Caco-2 (cell line): ENCODE measurements around the gene KRT24. TPM values are rescaled to one million over a fixed set of nuclear protein-coding genes. Genes with fewer than 3 reads are reported as not detected.

Experiments
- BruUV-seq: library from RNA; stranded (reverse); fragments of 400-500 nt; replicated peaks from 2 replicates; lab custom pipeline; 2021; lab: Mats Ljungman, UMichigan
- CTCF ChIA-PET: fragments of 300-600 bp; sonication (Branson Sonifier 250); formaldehyde crosslinking; loops from one replicate; lab custom pipeline; 2022; ENCODE audit warnings: antibody characterized with exemption; lab: Charles Lee
- POLR2A ChIA-PET: fragments of 300-600 bp; sonication (Branson Sonifier 250); formaldehyde crosslinking; loops from one replicate; lab custom pipeline; 2022; ENCODE audit warnings: antibody characterized with exemption; lab: Charles Lee
- DNase-seq, 2 experiments: peaks; one replicate each; pipeline versions ENCODE4 v3.0.0 to v3.0.0-alpha.2; 2020 to 2022
- H3K27me3 ChIP-seq: replicated peaks from 2 replicates; pipeline ENCODE4 v1.6.0; 2011; ENCODE audit warnings: low read length; ENCODE audit not compliant: control insufficient read depth, insufficient read depth
- H3K36me3 ChIP-seq: 2 replicates; pipeline ENCODE4 v1.5.1; 2011; ENCODE audit warnings: low read length; ENCODE audit not compliant: control insufficient read depth, insufficient read depth
- H3K4me1 ChIP-seq: fragments of 250-450 bp; sonication (Bioruptor Pico); 2 replicates; pipeline ENCODE4 v1.5.1; 2020; ENCODE audit warnings: mild to moderate bottlenecking
- H3K4me3 ChIP-seq: 2 replicates; pipeline ENCODE4 v1.5.1; 2011; ENCODE audit warnings: low read depth, mild to moderate bottlenecking, control low read depth, low read length
- H3K9me3 ChIP-seq: fragments of 250-450 bp; sonication (Bioruptor Pico); 2 replicates; pipeline ENCODE4 v1.5.1; 2020; ENCODE audit warnings: mild to moderate bottlenecking, moderate library complexity
- H3K27ac Mint-ChIP-seq: one replicate; pipeline ENCODE4 v1.8.0; 2022; ENCODE audit warnings: mixed read lengths; ENCODE audit not compliant: unreplicated experiment
- H3K27me3 Mint-ChIP-seq: one replicate; pipeline ENCODE4 v1.8.0; 2022; ENCODE audit warnings: mixed read lengths; ENCODE audit not compliant: insufficient read depth, unreplicated experiment
- H3K36me3 Mint-ChIP-seq: one replicate; pipeline ENCODE4 v1.8.0; 2022; ENCODE audit warnings: mild to moderate bottlenecking, mixed read lengths; ENCODE audit not compliant: insufficient read depth, unreplicated experiment
- H3K4me1 Mint-ChIP-seq: one replicate; pipeline ENCODE4 v1.8.0; 2022; ENCODE audit warnings: low read depth, mixed read lengths; ENCODE audit not compliant: unreplicated experiment
- H3K4me3 Mint-ChIP-seq: one replicate; pipeline ENCODE4 v1.8.0; 2022; ENCODE audit warnings: mild to moderate bottlenecking, moderate library complexity, mixed read lengths; ENCODE audit not compliant: unreplicated experiment
- H3K9me3 Mint-ChIP-seq: one replicate; pipeline ENCODE4 v1.8.0; 2022; ENCODE audit warnings: mixed read lengths; ENCODE audit not compliant: unreplicated experiment
- intact Hi-C: fragments of 100-400 bp; cut with micrococcal nuclease; formaldehyde crosslinking; loops from one replicate; pipeline ENCODE4 v1.10.0; 2022; ENCODE audit not compliant: unreplicated experiment
- total RNA-seq: library from RNA; stranded (reverse); gene quantifications from 2 replicates; pipeline ENCODE4 v1.2.3, GENCODE V29; 2022
- TF ChIP-seq, protein P1 (sequence below), 2 experiments: fragments of 200-600 bp in 1 of 2; IDR thresholded peaks; 1 replicate in 1 of 2; 2 replicates in 1 of 2; pipeline versions ENCODE4 v1.5.1 to v1.8.0; 2011 to 2022; ENCODE audit warnings: antibody characterized with exemption in 1 of 2, control low read depth in 1 of 2, inconsistent platforms in 1 of 2, low read depth in 1 of 2, low read length in 1 of 2, mild to moderate bottlenecking in 1 of 2, moderate library complexity in 1 of 2; ENCODE audit not compliant: insufficient read depth in 1 of 2, severe bottlenecking in 1 of 2, unreplicated experiment in 1 of 2

KRT24 gene
- total RNA-seq, 1 experiment from 2014 or later, result 0.16 TPM

DNA sequence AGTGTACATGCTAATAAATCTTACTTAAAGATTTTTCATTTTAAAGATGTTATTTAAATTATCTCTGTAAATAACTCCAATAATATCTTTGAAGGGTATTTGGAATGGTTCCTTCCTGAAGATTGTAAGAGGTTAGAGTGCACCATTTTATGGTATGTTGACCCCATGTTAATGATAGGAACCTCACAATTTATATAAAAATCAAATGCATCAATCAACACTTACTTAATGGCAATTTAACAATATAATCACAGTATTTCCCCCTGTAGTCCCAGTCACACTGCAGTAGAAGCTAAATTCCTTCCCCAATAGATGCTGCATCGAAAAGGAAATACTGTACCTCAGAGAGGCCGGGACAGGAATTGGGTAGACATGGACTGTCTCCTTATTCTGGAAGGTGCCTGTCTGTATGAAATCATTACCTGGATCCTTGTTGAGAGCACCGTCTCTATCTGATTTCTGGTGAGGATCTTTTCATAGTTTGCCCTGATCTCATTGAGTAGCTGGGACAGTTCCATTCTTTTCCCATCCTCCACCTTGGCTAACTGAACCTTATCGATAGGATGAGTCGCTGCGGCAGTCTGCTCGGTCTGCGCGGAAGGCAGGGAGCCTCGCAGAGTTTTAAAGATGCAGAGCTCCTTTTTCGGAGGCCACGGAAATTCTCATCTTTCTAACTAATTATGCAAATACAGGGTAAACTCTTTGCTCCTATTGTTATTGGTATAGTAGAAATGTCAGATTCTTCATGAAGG lies 38.8 kb downstream of the KRT24 start, which contains the start of gene KRT222:
Gene KRT222 (minus strand): TSS at position 596 of the 752 bp plus-strand sequence. CDS start 78 bp downstream, at position 518.
- Mint-ChIP-seq H3K27me3 (no peaks in the 10 kb centered on the region), H3K27ac (no peak within 1 kb of the TSS), H3K4me1 (peaks cover 8% of the 10 kb centered on the region), H3K36me3 (no peaks in the 10 kb centered on the region), H3K4me3 (peak within 1 kb of the TSS; percentile 26), H3K9me3 (no peaks in the 10 kb centered on the region)
- Histone ChIP-seq H3K4me1 (peaks cover 14% of the 10 kb centered on the region; the same call in 1 of the 2 replicates), H3K36me3 (no peaks in the 10 kb centered on the region), H3K9me3 (no peaks in the 10 kb centered on the region), H3K4me3 (peak within 1 kb of the TSS; percentile 0; the same call in 1 of the 2 replicates), H3K27me3 (no peaks in the 10 kb centered on the region)
- intact Hi-C loops, result no loop called here
- BruUV-seq, result no TSS peak
- DNase-seq, result no peak
- ChIA-PET POLR2A (interaction anchor here (0.7 kb wide), 1 partner anchor 1024 kb away, joined by 13 read pairs; no protein-coding TSS in a partner anchor), CTCF (interaction anchor here (0.7 kb wide), 1 partner anchor 24 kb away, joined by 7 read pairs; no protein-coding TSS in a partner anchor)
- TF ChIP-seq, protein P1, sequence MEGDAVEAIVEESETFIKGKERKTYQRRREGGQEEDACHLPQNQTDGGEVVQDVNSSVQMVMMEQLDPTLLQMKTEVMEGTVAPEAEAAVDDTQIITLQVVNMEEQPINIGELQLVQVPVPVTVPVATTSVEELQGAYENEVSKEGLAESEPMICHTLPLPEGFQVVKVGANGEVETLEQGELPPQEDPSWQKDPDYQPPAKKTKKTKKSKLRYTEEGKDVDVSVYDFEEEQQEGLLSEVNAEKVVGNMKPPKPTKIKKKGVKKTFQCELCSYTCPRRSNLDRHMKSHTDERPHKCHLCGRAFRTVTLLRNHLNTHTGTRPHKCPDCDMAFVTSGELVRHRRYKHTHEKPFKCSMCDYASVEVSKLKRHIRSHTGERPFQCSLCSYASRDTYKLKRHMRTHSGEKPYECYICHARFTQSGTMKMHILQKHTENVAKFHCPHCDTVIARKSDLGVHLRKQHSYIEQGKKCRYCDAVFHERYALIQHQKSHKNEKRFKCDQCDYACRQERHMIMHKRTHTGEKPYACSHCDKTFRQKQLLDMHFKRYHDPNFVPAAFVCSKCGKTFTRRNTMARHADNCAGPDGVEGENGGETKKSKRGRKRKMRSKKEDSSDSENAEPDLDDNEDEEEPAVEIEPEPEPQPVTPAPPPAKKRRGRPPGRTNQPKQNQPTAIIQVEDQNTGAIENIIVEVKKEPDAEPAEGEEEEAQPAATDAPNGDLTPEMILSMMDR (IDR thresholded peaks at IDR 0.05; ENCODE audit: insufficient read depth in 1 of 2, low read depth in 1 of 2, low read length in 1 of 2, severe bottlenecking in 1 of 2, unreplicated experiment in 1 of 2), result no peak

DNA sequence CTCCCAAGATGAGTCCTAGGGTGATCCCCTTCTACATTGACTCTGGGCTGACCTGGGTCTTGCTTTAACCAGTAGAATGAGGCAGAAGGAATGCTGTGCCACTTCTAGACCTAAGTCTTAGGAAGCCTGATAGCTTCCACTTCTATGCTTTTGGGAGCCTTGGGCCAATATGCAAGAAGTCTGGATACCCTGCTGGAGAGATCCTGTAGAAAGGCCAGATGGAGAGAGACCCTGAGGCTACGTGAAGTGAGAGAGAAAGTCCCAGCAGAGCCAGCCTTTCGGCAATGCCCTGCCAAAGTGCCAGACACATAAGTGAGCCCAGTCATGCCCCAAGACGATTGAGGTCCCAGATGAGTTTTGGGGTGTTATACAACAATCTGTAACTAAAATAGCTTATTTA lies 40.3 kb downstream of the KRT24 start:
- DNase-seq, result no peak
- H3K4me3 Mint-ChIP-seq, result no peak overlapping the region
- H3K9me3 ChIP-seq, result no peaks in the 10 kb centered on the region
- intact Hi-C loops, result no loop called here
- no peak overlapping the region for H3K4me3 ChIP-seq
- no peaks in the 10 kb centered on the region for H3K36me3 Mint-ChIP-seq
- H3K9me3 Mint-ChIP-seq, result no peaks in the 10 kb centered on the region
- no peaks in the 10 kb centered on the region for H3K27me3 ChIP-seq
- H3K4me1 Mint-ChIP-seq, result peaks cover 8% of the 10 kb centered on the region
- ChIA-PET CTCF (no interaction called here), POLR2A (no interaction called here)
- no peaks in the 10 kb centered on the region for H3K27me3 Mint-ChIP-seq
- no peaks in the 10 kb centered on the region for H3K36me3 ChIP-seq
- H3K4me1 ChIP-seq, result peaks cover 14% of the 10 kb centered on the region; the same call in 1 of the 2 replicates
- BruUV-seq, result no TSS peak
- TF ChIP-seq, protein P1 (IDR thresholded peaks at IDR 0.05; ENCODE audit: insufficient read depth in 1 of 2, low read depth in 1 of 2, low read length in 1 of 2, severe bottlenecking in 1 of 2, unreplicated experiment in 1 of 2), result no peak
- H3K27ac Mint-ChIP-seq, result no peak overlapping the region

DNA sequence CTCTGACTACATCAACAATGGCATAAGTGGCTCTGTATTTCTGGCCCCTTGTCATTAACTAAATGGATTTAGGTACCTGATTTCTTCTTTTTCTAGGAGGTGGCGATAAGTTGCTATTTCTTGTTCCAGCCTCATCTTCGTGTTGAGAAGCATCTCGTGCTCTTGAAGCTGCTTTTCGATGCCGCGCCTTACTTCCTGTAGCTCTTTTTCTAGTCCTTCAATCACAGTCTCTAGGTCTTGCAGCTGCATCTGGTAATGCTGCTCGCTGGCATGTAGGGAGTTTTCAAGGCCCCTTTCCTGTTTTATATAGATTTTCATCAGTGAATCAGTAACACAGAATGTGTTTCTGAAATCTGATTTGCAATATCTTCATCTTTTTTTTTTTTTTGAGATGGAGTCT lies 43.6 kb downstream of the KRT24 start:
- BruUV-seq, result no TSS peak
- Mint-ChIP-seq H3K9me3 (no peaks in the 10 kb centered on the region), H3K27me3 (no peaks in the 10 kb centered on the region), H3K4me3 (no peak overlapping the region), H3K36me3 (no peaks in the 10 kb centered on the region), H3K4me1 (no peaks in the 10 kb centered on the region), H3K27ac (no peak overlapping the region)
- POLR2A ChIA-PET, result no interaction called here
- Histone ChIP-seq H3K27me3 (no peaks in the 10 kb centered on the region), H3K9me3 (no peaks in the 10 kb centered on the region), H3K4me1 (peaks cover 6% of the 10 kb centered on the region; the same call in 1 of the 2 replicates), H3K36me3 (no peaks in the 10 kb centered on the region), H3K4me3 (no peak overlapping the region)
- CTCF ChIA-PET, result no interaction called here
- no peak for DNase-seq
- TF ChIP-seq, protein P1 (IDR thresholded peaks at IDR 0.05; ENCODE audit: insufficient read depth in 1 of 2, low read depth in 1 of 2, low read length in 1 of 2, severe bottlenecking in 1 of 2, unreplicated experiment in 1 of 2), result no peak
- intact Hi-C loops, result no loop called here
